SK-N-SH (cell line): Measurements from ENCODE around the gene DNAH14. TPM values are rescaled to one million over a fixed set of nuclear protein-coding genes. Genes with fewer than 3 reads are reported as not detected.

Experiments used
- CTCF ChIA-PET: fragments of 300-600, 350-600 bp; formaldehyde crosslinking; extraction: SDS; loops from one replicate; lab custom pipeline; 2021; lab: Yijun Ruan, JAX
- POLR2A ChIA-PET: fragments of 350-600 bp; sonication (Branson Sonifier 250); formaldehyde crosslinking; extraction: SDS; loops from one replicate; lab custom pipeline; 2020; ENCODE audit warnings: antibody characterized with exemption, inconsistent platforms; lab: Yijun Ruan, JAX
- DNase-seq: peaks from one replicate; pipeline ENCODE4 v3.0.0; 2012
- H2AFZ ChIP-seq: fragments of 200-600 bp; sonication (generic); 2 replicates; pipeline ENCODE4 v1.8.1; 2016; ENCODE audit warnings: antibody characterized with exemption, mild to moderate bottlenecking, low read depth
- H3F3A ChIP-seq: fragments of 200-600 bp; sonication (generic); replicated peaks from 2 replicates; pipeline ENCODE3; 2016; ENCODE audit warnings: antibody characterized with exemption, mild to moderate bottlenecking; ENCODE audit not compliant: insufficient read depth
- H3K27ac ChIP-seq, 2 experiments: fragments of 200-500 bp in 1 of 2; fragments of 200-600 bp in 1 of 2; sonication (Bioruptor generic) in 1 of 2; sonication (generic), shearing (Covaris generic) in 1 of 2; 2 replicates each; pipeline versions ENCODE4 v1.5.1 to v1.6.1; 2014 to 2016; ENCODE audit warnings: low read depth in 2 of 2, inconsistent platforms in 1 of 2, low read length in 1 of 2, mild to moderate bottlenecking in 1 of 2, mixed read lengths in 1 of 2
- H3K27me3 ChIP-seq: fragments of 200-600 bp; sonication (generic), shearing (Covaris generic); 2 replicates; pipeline ENCODE4 v1.6.1; 2016; ENCODE audit warnings: mixed run types; ENCODE audit not compliant: insufficient read depth
- H3K36me3 ChIP-seq, 2 experiments: fragments of 200-500 bp in 1 of 2; fragments of 200-600 bp in 1 of 2; sonication (Bioruptor generic) in 1 of 2; sonication (generic) in 1 of 2; replicated peaks in 1 of 2; 2 replicates each; pipeline versions ENCODE3 to v1.5.1; 2014 to 2016; ENCODE audit warnings: low read length in 1 of 2, mild to moderate bottlenecking in 1 of 2; ENCODE audit not compliant: insufficient read depth in 2 of 2, control insufficient read depth in 1 of 2
- H3K4me1 ChIP-seq, 2 experiments: fragments of 200-500 bp in 1 of 2; fragments of 200-600 bp in 1 of 2; sonication (Bioruptor generic) in 1 of 2; sonication (generic), shearing (Covaris generic) in 1 of 2; 2 replicates each; pipeline versions ENCODE4 v1.5.1 to v1.6.1; 2014 to 2016; ENCODE audit warnings: low read depth in 1 of 2, low read length in 1 of 2, mixed run types in 1 of 2; ENCODE audit not compliant: insufficient read depth in 2 of 2, control insufficient read depth in 1 of 2
- H3K4me2 ChIP-seq: fragments of 200-600 bp; sonication (generic), shearing (Covaris generic); 2 replicates; pipeline ENCODE4 v1.6.1; 2017; ENCODE audit warnings: mixed run types
- H3K4me3 ChIP-seq, 2 experiments: fragments of 200-500 bp in 1 of 2; fragments of 200-600 bp in 1 of 2; sonication (Bioruptor generic) in 1 of 2; sonication (generic), shearing (Covaris generic) in 1 of 2; 2 replicates each; pipeline versions ENCODE4 v1.5.1 to v1.8.1; 2014 to 2016; ENCODE audit warnings: low read depth in 2 of 2, inconsistent platforms in 1 of 2, low read length in 1 of 2, mild to moderate bottlenecking in 1 of 2, mixed read lengths in 1 of 2, moderate library complexity in 1 of 2
- H3K79me2 ChIP-seq: fragments of 200-600 bp; sonication (generic); 2 replicates; pipeline ENCODE4 v1.8.1; 2017; ENCODE audit warnings: mild to moderate bottlenecking; ENCODE audit not compliant: insufficient read depth
- H3K9ac ChIP-seq: fragments of 200-600 bp; sonication (generic); 2 replicates; pipeline ENCODE4 v1.6.1; 2017; ENCODE audit warnings: mixed run types
- H3K9me2 ChIP-seq: fragments of 200-600 bp; sonication (generic); 2 replicates; pipeline ENCODE4 v1.6.1; 2017; ENCODE audit warnings: mixed run types
- H3K9me3 ChIP-seq: fragments of 200-600 bp; sonication (generic); 2 replicates; pipeline ENCODE4 v1.6.1; 2017; ENCODE audit warnings: mixed run types, mild to moderate bottlenecking, moderate library complexity
- H4K20me1 ChIP-seq: fragments of 200-600 bp; sonication (generic); 2 replicates; pipeline ENCODE4 v1.6.1; 2017; ENCODE audit warnings: mild to moderate bottlenecking, mixed run types; ENCODE audit not compliant: insufficient read depth
- GATA2 ChIP-seq: sonication (generic); formaldehyde crosslinking; IDR thresholded peaks from 2 replicates; pipeline ENCODE4 v1.5.0; 2020; ENCODE audit warnings: mild to moderate bottlenecking, missing genetic modification reagents
- JUND ChIP-seq: IDR thresholded peaks from 2 replicates; pipeline ENCODE4 v1.4.0; 2012
- MEF2A ChIP-seq: IDR thresholded peaks from 2 replicates; pipeline ENCODE4 v1.4.0; 2012; ENCODE audit warnings: low read depth, borderline replicate concordance
- MXI1 ChIP-seq: IDR thresholded peaks from 2 replicates; pipeline ENCODE4 v1.6.1; 2012; ENCODE audit warnings: mild to moderate bottlenecking, low read depth, low read length, improper control_type of control experiment
- NFIC ChIP-seq: IDR thresholded peaks from 2 replicates; pipeline ENCODE4 v1.4.0; 2012; ENCODE audit warnings: borderline replicate concordance
- NRF1 ChIP-seq: IDR thresholded peaks from 2 replicates; pipeline ENCODE4 v1.6.1; 2012; ENCODE audit warnings: low read depth, mild to moderate bottlenecking, low read length
- RAD21 ChIP-seq: IDR thresholded peaks from 2 replicates; pipeline ENCODE4 v1.6.1; 2012; ENCODE audit warnings: mild to moderate bottlenecking, low read length
- RCOR1 ChIP-seq: fragments of 150-350 bp; IDR thresholded peaks from 2 replicates; pipeline ENCODE4 v1.6.1; 2017; ENCODE audit warnings: antibody characterized with exemption, low read length
- RXRA ChIP-seq: IDR thresholded peaks from 2 replicates; pipeline ENCODE4 v1.4.0; 2012; ENCODE audit warnings: low read depth, mild to moderate bottlenecking, borderline replicate concordance
- SIN3A ChIP-seq: IDR thresholded peaks from 2 replicates; pipeline ENCODE4 v1.6.1; 2012; ENCODE audit warnings: low read depth, mild to moderate bottlenecking, low read length, moderate library complexity, borderline replicate concordance
- YY1 ChIP-seq: IDR thresholded peaks from 2 replicates; pipeline ENCODE4 v1.4.0; 2012; ENCODE audit warnings: low read depth, mild to moderate bottlenecking
- WGBS: methylation state at CpG from one replicate; pipeline ENCODE4 v1.1.6; 2017; ENCODE audit warnings: low lambda C conversion rate; 5-methylcytosine and 5-hydroxymethylcytosine counted together
- polyA plus RNA-seq, 3 experiments: library from polyadenylated mRNA; depleted of rRNA; stranded (reverse); fragments of >200 nt; gene quantifications; 2 replicates each; pipeline ENCODE4 v1.2.3, GENCODE V29; 2012
- TF ChIP-seq, protein P1 (sequence below): IDR thresholded peaks from 2 replicates; pipeline ENCODE4 v1.4.0; 2012; ENCODE audit warnings: low read depth
- TF ChIP-seq, protein P2 (sequence below): IDR thresholded peaks from 2 replicates; pipeline ENCODE4 v1.4.0; 2012; ENCODE audit warnings: low read depth, borderline replicate concordance
- TF ChIP-seq, protein P3 (sequence below): fragments of 150-350 bp; IDR thresholded peaks from 2 replicates; pipeline ENCODE4 v1.6.1; 2017; ENCODE audit warnings: antibody characterized with exemption, low read length, low read depth, borderline replicate concordance
- TF ChIP-seq, protein P4 (sequence below): IDR thresholded peaks from 2 replicates; pipeline ENCODE4; 2012
- TF ChIP-seq, protein P5 (sequence below): IDR thresholded peaks from 2 replicates; pipeline ENCODE4 v1.4.0; 2012; ENCODE audit warnings: low read depth, borderline replicate concordance
- TF ChIP-seq, protein P6 (sequence below): fragments of 150-350 bp; IDR thresholded peaks from 2 replicates; pipeline ENCODE4 v1.6.1; 2016; ENCODE audit warnings: mild to moderate bottlenecking, low read depth, low read length

The DNAH14 gene
- polyA plus RNA-seq, 1 of the 3 experiments (the other 2 are of a cell fraction) = 8.0 TPM

DNA sequence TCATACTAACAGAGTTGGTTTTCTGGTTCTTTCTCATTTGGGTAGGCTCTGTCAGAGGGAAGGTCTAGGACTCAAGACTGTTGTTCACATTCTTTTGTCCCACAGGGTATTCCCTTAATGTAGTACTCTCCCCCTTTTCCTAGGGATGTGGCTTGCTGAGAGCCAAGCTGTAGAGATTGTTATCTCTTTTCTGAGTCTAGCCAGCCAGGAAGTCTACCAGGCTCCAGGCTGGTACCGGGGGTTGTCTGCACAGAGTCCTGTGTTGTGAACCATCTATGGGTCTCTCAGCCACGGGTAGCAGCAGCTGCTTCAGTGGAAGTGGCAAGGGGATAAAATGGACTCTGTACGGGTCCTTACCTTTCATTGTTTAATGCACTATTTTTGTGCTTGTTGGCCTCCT is 272.0 kb downstream of the DNAH14 start:
- H3K79me2 ChIP-seq = no peaks in the 10 kb centered on the region
- H3K4me3 ChIP-seq = no peak overlapping the region
- ChIA-PET CTCF (interaction anchor here (0.7 kb wide), 1 partner anchor 262 kb away, joined by 3 read pairs; no protein-coding TSS in a partner anchor), POLR2A (interaction anchor here (0.6 kb wide), 1 partner anchor 20 kb away, joined by 3 read pairs; no protein-coding TSS in a partner anchor)
- H4K20me1 ChIP-seq = no peaks in the 10 kb centered on the region
- H3K27ac ChIP-seq = no peak overlapping the region
- no peak overlapping the region for H3K9ac ChIP-seq
- no peaks in the 10 kb centered on the region for H3K9me2 ChIP-seq
- TF ChIP-seq GATA2 (CRISPR knock-in tag) (peak; percentile 21; the same call in 1 of the 2 replicates), MXI1 (no peak)
- no peaks in the 10 kb centered on the region for H3K27me3 ChIP-seq
- no peaks in the 10 kb centered on the region for H3K9me3 ChIP-seq
- no peak overlapping the region for H3K4me2 ChIP-seq
- 51% methylated on average over 3 of the region's 3 CpGs for WGBS
- no peaks in the 10 kb centered on the region for H3F3A ChIP-seq
- H3K36me3 ChIP-seq = no peaks in the 10 kb centered on the region
- no peak for DNase-seq
- H3K4me1 ChIP-seq = no peaks in the 10 kb centered on the region; a peak in 1 of 4 replicates
- no peak overlapping the region for H2AFZ ChIP-seq

DNA sequence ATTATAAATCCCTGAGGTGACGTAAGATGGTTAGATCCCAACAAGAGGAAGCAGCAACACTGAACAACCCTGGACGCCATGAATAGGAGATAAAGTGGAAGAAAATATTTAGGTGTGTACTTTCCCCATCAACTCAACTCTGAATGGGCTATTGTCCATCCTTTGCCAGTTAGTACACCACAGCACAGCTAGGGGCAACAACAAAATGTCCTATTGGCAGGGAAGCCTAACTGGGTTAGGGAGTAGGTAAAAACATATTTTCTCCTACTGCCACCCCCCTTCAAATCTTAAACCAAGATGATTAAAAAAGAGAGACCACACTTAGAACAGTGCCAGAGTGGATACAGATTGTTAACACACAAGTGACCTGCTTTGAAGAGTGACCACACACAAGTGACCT is 278.3 kb downstream of the DNAH14 start:
- no peaks in the 10 kb centered on the region for H3K9me2 ChIP-seq
- no peak overlapping the region for H3K4me2 ChIP-seq
- no peaks in the 10 kb centered on the region for H3F3A ChIP-seq
- no peaks in the 10 kb centered on the region for H3K79me2 ChIP-seq
- no peak overlapping the region for H3K27ac ChIP-seq
- H3K9ac ChIP-seq = no peak overlapping the region
- POLR2A ChIA-PET = no interaction called here
- CTCF ChIA-PET = no interaction called here
- WGBS = 57% methylated on average over 2 of the region's 2 CpGs
- no peaks in the 10 kb centered on the region for H3K4me1 ChIP-seq
- no peak overlapping the region for H2AFZ ChIP-seq
- no peaks in the 10 kb centered on the region for H3K27me3 ChIP-seq
- TF ChIP-seq JUND (no peak), RXRA (no peak), NFIC (no peak)
- TF ChIP-seq, protein P1, sequence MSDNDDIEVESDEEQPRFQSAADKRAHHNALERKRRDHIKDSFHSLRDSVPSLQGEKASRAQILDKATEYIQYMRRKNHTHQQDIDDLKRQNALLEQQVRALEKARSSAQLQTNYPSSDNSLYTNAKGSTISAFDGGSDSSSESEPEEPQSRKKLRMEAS = no peak
- no peak for DNase-seq
- no peaks in the 10 kb centered on the region for H3K36me3 ChIP-seq
- no peaks in the 10 kb centered on the region for H4K20me1 ChIP-seq
- H3K4me3 ChIP-seq = no peak overlapping the region
- H3K9me3 ChIP-seq = no peaks in the 10 kb centered on the region

DNA sequence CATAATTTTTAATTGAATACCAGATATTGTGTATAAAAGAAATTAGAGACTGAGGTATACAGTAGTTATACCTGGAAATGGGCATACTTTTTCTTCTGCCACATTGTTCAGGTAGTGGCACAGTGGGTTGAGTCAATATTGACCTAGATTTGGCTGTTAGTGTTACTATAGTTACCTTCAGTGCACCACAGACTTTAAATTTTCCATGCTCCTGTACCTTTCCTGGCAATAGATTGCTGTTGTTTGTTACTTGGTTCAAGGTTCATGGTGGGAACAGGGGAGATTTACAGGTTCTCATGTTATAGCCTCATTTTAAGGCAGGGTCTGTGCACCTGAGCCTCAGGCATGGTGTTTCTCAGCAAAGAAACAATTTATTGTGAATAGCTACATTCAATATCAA is 279.7 kb downstream of the DNAH14 start:
- no peak overlapping the region for H3K4me3 ChIP-seq
- no peaks in the 10 kb centered on the region for H3K36me3 ChIP-seq
- H3K9me3 ChIP-seq = no peaks in the 10 kb centered on the region
- no peak for TF ChIP-seq MEF2A
- TF ChIP-seq, protein P2, sequence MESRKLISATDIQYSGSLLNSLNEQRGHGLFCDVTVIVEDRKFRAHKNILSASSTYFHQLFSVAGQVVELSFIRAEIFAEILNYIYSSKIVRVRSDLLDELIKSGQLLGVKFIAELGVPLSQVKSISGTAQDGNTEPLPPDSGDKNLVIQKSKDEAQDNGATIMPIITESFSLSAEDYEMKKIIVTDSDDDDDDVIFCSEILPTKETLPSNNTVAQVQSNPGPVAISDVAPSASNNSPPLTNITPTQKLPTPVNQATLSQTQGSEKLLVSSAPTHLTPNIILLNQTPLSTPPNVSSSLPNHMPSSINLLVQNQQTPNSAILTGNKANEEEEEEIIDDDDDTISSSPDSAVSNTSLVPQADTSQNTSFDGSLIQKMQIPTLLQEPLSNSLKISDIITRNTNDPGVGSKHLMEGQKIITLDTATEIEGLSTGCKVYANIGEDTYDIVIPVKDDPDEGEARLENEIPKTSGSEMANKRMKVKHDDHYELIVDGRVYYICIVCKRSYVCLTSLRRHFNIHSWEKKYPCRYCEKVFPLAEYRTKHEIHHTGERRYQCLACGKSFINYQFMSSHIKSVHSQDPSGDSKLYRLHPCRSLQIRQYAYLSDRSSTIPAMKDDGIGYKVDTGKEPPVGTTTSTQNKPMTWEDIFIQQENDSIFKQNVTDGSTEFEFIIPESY = no peak
- TF ChIP-seq, protein P3, sequence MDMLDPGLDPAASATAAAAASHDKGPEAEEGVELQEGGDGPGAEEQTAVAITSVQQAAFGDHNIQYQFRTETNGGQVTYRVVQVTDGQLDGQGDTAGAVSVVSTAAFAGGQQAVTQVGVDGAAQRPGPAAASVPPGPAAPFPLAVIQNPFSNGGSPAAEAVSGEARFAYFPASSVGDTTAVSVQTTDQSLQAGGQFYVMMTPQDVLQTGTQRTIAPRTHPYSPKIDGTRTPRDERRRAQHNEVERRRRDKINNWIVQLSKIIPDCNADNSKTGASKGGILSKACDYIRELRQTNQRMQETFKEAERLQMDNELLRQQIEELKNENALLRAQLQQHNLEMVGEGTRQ = no peak
- no peak for TF ChIP-seq RAD21
- TF ChIP-seq, protein P4, sequence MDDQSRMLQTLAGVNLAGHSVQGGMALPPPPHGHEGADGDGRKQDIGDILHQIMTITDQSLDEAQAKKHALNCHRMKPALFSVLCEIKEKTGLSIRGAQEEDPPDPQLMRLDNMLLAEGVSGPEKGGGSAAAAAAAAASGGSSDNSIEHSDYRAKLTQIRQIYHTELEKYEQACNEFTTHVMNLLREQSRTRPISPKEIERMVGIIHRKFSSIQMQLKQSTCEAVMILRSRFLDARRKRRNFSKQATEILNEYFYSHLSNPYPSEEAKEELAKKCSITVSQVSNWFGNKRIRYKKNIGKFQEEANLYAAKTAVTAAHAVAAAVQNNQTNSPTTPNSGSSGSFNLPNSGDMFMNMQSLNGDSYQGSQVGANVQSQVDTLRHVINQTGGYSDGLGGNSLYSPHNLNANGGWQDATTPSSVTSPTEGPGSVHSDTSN = no peak
- TF ChIP-seq, protein P5, sequence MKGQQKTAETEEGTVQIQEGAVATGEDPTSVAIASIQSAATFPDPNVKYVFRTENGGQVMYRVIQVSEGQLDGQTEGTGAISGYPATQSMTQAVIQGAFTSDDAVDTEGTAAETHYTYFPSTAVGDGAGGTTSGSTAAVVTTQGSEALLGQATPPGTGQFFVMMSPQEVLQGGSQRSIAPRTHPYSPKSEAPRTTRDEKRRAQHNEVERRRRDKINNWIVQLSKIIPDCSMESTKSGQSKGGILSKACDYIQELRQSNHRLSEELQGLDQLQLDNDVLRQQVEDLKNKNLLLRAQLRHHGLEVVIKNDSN = no peak
- TF ChIP-seq YY1 = no peak
- TF ChIP-seq, protein P6, sequence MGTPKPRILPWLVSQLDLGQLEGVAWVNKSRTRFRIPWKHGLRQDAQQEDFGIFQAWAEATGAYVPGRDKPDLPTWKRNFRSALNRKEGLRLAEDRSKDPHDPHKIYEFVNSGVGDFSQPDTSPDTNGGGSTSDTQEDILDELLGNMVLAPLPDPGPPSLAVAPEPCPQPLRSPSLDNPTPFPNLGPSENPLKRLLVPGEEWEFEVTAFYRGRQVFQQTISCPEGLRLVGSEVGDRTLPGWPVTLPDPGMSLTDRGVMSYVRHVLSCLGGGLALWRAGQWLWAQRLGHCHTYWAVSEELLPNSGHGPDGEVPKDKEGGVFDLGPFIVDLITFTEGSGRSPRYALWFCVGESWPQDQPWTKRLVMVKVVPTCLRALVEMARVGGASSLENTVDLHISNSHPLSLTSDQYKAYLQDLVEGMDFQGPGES = no peak
- TF ChIP-seq NRF1 = no peak
- no peak for TF ChIP-seq RCOR1
- TF ChIP-seq SIN3A = no peak
- TF ChIP-seq GATA2 (CRISPR knock-in tag) = no peak
- H3K4me2 ChIP-seq = no peak overlapping the region
- no peaks in the 10 kb centered on the region for H3K79me2 ChIP-seq
- ChIA-PET POLR2A (no interaction called here), CTCF (no interaction called here)
- H4K20me1 ChIP-seq = no peaks in the 10 kb centered on the region
- H3K4me1 ChIP-seq = no peaks in the 10 kb centered on the region
- no peak overlapping the region for H3K27ac ChIP-seq
- H2AFZ ChIP-seq = no peak overlapping the region
- H3K9me2 ChIP-seq = no peaks in the 10 kb centered on the region
- H3F3A ChIP-seq = no peaks in the 10 kb centered on the region
- no peaks in the 10 kb centered on the region for H3K27me3 ChIP-seq
- no peak overlapping the region for H3K9ac ChIP-seq
- no peak for DNase-seq
